ENCODE measurements around the gene USF2. TPM values are rescaled to one million over a fixed set of nuclear protein-coding genes. Genes with fewer than 3 reads are reported as not detected.
"Not testable (repeated sequence)": the region's sequence is repeated elsewhere in the genome, so short reads cannot be mapped to it uniquely, and the experiment has no call there.

USF2 gene
- total RNA-seq, 1 experiment from 2014 or later: 43.9 TPM

GRCh38 chr19:35279985-35280821 is 11.4 kb downstream of the USF2 start:
- DNase-seq (ENCODE audit: extremely low read depth, low read depth): no peak

GRCh38 chr19:35281303-35281702 is 12.5 kb downstream of the USF2 start:
- DNase-seq (ENCODE audit: extremely low read depth, low read depth): no peak

GRCh38 chr19:35284153-35285094 is 15.7 kb downstream of the USF2 start:
- no peak for DNase-seq (ENCODE audit: extremely low read depth, low read depth)

GRCh38 chr19:35285095-35285449 is 16.3 kb downstream of the USF2 start:
- no peak for DNase-seq (ENCODE audit: extremely low read depth, low read depth)

- DNase-seq (ENCODE audit: extremely low read depth, low read depth): not testable (repeated sequence)
These were observed 16.7 kb downstream of the USF2 start for GRCh38 chr19:35285465-35285864.

- not testable (repeated sequence) for DNase-seq (ENCODE audit: extremely low read depth, low read depth)
These were observed 17.3 kb downstream of the USF2 start for GRCh38 chr19:35286101-35286500.

GRCh38 chr19:35287713-35288112 is 19.0 kb downstream of the USF2 start:
- no peak for DNase-seq (ENCODE audit: extremely low read depth, low read depth)

GRCh38 chr19:35288331-35288730 is 19.6 kb downstream of the USF2 start:
- no peak for DNase-seq (ENCODE audit: extremely low read depth, low read depth)

- DNase-seq (ENCODE audit: extremely low read depth, low read depth): no peak
These were observed 20.1 kb downstream of the USF2 start for GRCh38 chr19:35288906-35289305.

GRCh38 chr19:35290381-35291127 is 21.8 kb downstream of the USF2 start:
- no peak for DNase-seq (ENCODE audit: extremely low read depth, low read depth)

- DNase-seq (ENCODE audit: extremely low read depth, low read depth): no peak
These were observed 22.5 kb downstream of the USF2 start for GRCh38 chr19:35291259-35291658.

GRCh38 chr19:35291916-35292315 is 23.2 kb downstream of the USF2 start, which contains the start of gene MAG:
MAG (plus strand) TSS chr19:35292161; CDS start chr19:35295409, 3,248 bp downstream.
- DNase-seq (ENCODE audit: extremely low read depth, low read depth): no peak

GRCh38 chr19:35292421-35293362 is 23.9 kb downstream of the USF2 start:
- no peak for DNase-seq (ENCODE audit: extremely low read depth, low read depth)

- DNase-seq (ENCODE audit: extremely low read depth, low read depth): no peak
These were observed 24.6 kb downstream of the USF2 start for GRCh38 chr19:35293363-35293739.

- DNase-seq (ENCODE audit: extremely low read depth, low read depth): no peak
These were observed 25.0 kb downstream of the USF2 start for GRCh38 chr19:35293808-35294207.

GRCh38 chr19:35294328-35294727 is 25.6 kb downstream of the USF2 start:
- DNase-seq (ENCODE audit: extremely low read depth, low read depth): no peak

GRCh38 chr19:35294859-35295791 is 26.4 kb downstream of the USF2 start:
- no peak for DNase-seq (ENCODE audit: extremely low read depth, low read depth)

- DNase-seq (ENCODE audit: extremely low read depth, low read depth): no peak
These were observed 27.2 kb downstream of the USF2 start for GRCh38 chr19:35295792-35296462.

Measured in NCI-H460 (cell line).